Measurements from ENCODE around the gene WRAP53. TPM values are rescaled to one million over a fixed set of nuclear protein-coding genes. Genes with fewer than 3 reads are reported as not detected.

The WRAP53 gene
- total and polyA plus RNA-seq, 10 of the 15 experiments (the other 5 are each of a cell fraction or from before 2014, with no cell fraction given), result 1.9 to 42.0 (median 21.9) TPM

- RAD21 ChIA-PET (ENCODE audit: unreplicated experiment), result interaction anchor here (0.6 to 1.2 kb wide), 2 partner anchors 37 to 256 kb away, joined by 3 read pairs; partner anchors contain the start of genes PLSCR3 and TP53
- WGBS (ENCODE audit: insufficient coverage, insufficient replicate concordance, low lambda C conversion rate, missing lambda C conversion rate), result 2% methylated on average over 27 of the region's 34 CpGs
- Histone ChIP-seq H2AFZ (ENCODE audit: control insufficient read depth, low read depth, low read length) (peak within 1 kb of the TSS; percentile 25), H4K20me1 (ENCODE audit: control insufficient read depth, insufficient read depth) (no peaks in the 10 kb centered on the region), H3K27me3 (replicated peaks in 1 of 2; ENCODE audit: control insufficient read depth in 2 of 2, insufficient read depth in 2 of 2, low read length in 1 of 2) (peaks cover 5 to 11% of the 10 kb centered on the region in 2 experiments), H3K36me3 (ENCODE audit: control insufficient read depth in 2 of 2, insufficient read depth in 2 of 2, low read length in 1 of 2) (no peaks in the 10 kb centered on the region), H3K79me2 (ENCODE audit: control insufficient read depth, insufficient read depth, low read length) (no peaks in the 10 kb centered on the region), H3K4me3 (peak within 1 kb of the TSS; percentile 54; the same call in 1 of the 2 replicates), H3K9ac (ENCODE audit: control insufficient read depth, insufficient read depth, low read length) (no peak within 1 kb of the TSS), H3K27ac (ENCODE audit: control insufficient read depth, insufficient read depth) (no peak within 1 kb of the TSS), H3K9me3 (replicated peaks; ENCODE audit: control insufficient read depth, insufficient read depth, low read length) (no peaks in the 10 kb centered on the region), H3K4me2 (ENCODE audit: control insufficient read depth, insufficient read depth) (peak within 1 kb of the TSS; percentile 59), H3K4me1 (ENCODE audit: control insufficient read depth, insufficient read depth, low read length) (peaks cover 3% of the 10 kb centered on the region; the same call in 1 of the 2 replicates)
- ATAC-seq, result peak; percentile 86
- SMC1A ChIA-PET (ENCODE audit: uncharacterized antibody, unreplicated experiment), result interaction anchor here (0.8 to 1.2 kb wide), 2 partner anchors 37 to 247 kb away, joined by 3 to 5 read pairs; partner anchors contain the start of gene TP53
- no peak for FAIRE-seq
- POLR2A ChIA-PET, result interaction anchor here (0.8 to 1.8 kb wide), 3 partner anchors 36 to 39 kb away, joined by 3 to 8 read pairs (median 3); partner anchors contain the start of genes FXR2 and TP53
- intact Hi-C loops (cut with micrococcal nuclease; ENCODE audit: unreplicated experiment), result no loop called here
- no TSS peak for BruUV-seq (replicated peaks)
- CTCF ChIA-PET, result interaction anchor here (0.8 to 1.2 kb wide), 3 partner anchors 8 to 215 kb away, joined by 3 read pairs; partner anchors contain the start of gene TMEM102
- in situ Hi-C loops (cut with MboI), result no loop called here
- no peak for DNase-seq (ENCODE audit: low read depth, low spot score)
- peak; percentile 97 for TF ChIP-seq POU2F2 (IDR thresholded peaks at IDR 0.05; ENCODE audit: borderline replicate concordance, low read depth, low read length)
- peak; percentile 53; the same call in 1 of the 2 replicates for TF ChIP-seq POLR2A (IDR thresholded peaks at IDR 0.05; ENCODE audit: low read depth, low read length)
- TF ChIP-seq CHD2 (IDR thresholded peaks at IDR 0.05; ENCODE audit: borderline replicate concordance, low read depth, low read length), result no peak
These were observed 37.7 kb upstream of the WRAP53 start, which contains the start of gene ATP1B2 for GRCh38 chr17:7650509-7651096. Gene ATP1B2, plus strand, starts transcription at chr17:7650926. Its CDS starts 593 bp downstream, at chr17:7651519.

- TF ChIP-seq MEF2B (IDR thresholded peaks at IDR 0.05; ENCODE audit: partially characterized antibody, poor library complexity, severe bottlenecking), result no peak
- 0 out of 2 replicates have a peak, but pooled peaks have one; percentile 17 for TF ChIP-seq EZH2 (IDR thresholded peaks at IDR 0.05; ENCODE audit: borderline replicate concordance, control insufficient read depth, low read depth, low read length)
- peak; percentile 77 for TF ChIP-seq SUZ12 (IDR thresholded peaks at IDR 0.05; ENCODE audit: unreplicated experiment)
- in situ Hi-C loops (cut with MboI) (no loop called here), intact Hi-C loops (cut with micrococcal nuclease; ENCODE audit: unreplicated experiment) (no loop called here)
- H3K27me3 ChIP-seq (replicated peaks in 1 of 2; ENCODE audit: control insufficient read depth in 2 of 2, insufficient read depth in 2 of 2, low read length in 1 of 2), result peaks cover 5 to 11% of the 10 kb centered on the region in 2 experiments
- H3K9ac ChIP-seq (ENCODE audit: control insufficient read depth, insufficient read depth, low read length), result no peak overlapping the region
- no peaks in the 10 kb centered on the region for H3K79me2 ChIP-seq (ENCODE audit: control insufficient read depth, insufficient read depth, low read length)
- no peak overlapping the region for H2AFZ ChIP-seq (ENCODE audit: control insufficient read depth, low read depth, low read length)
- H3K4me1 ChIP-seq (ENCODE audit: control insufficient read depth, insufficient read depth, low read length), result peaks cover 3% of the 10 kb centered on the region; the same call in 1 of the 2 replicates
- no peak for DNase-seq (ENCODE audit: low read depth, low spot score)
- 6% methylated on average over 23 of the region's 45 CpGs for WGBS (ENCODE audit: insufficient coverage, insufficient replicate concordance, low lambda C conversion rate, missing lambda C conversion rate)
- H3K27ac ChIP-seq (ENCODE audit: control insufficient read depth, insufficient read depth), result no peak overlapping the region
- no peak for FAIRE-seq
- ChIA-PET CTCF (interaction anchor here (0.7 to 1.2 kb wide), 3 partner anchors 9 to 1117 kb away, joined by 3 to 4 read pairs (median 3); no protein-coding TSS in a partner anchor), POLR2A (interaction anchor here (0.6 to 1.8 kb wide), 5 partner anchors 36 to 248 kb away, joined by 3 to 8 read pairs (median 3); partner anchors contain the start of genes FXR2 and TP53), SMC1A (ENCODE audit: uncharacterized antibody, unreplicated experiment) (interaction anchor here (0.8 to 1.2 kb wide), 2 partner anchors 36 to 246 kb away, joined by 3 to 5 read pairs; partner anchors contain the start of gene TP53), RAD21 (ENCODE audit: unreplicated experiment) (interaction anchor here (0.9 to 1.2 kb wide), 2 partner anchors 36 kb away, joined by 3 read pairs; partner anchors contain the start of gene TP53)
- BruUV-seq (replicated peaks), result no TSS peak
- no peaks in the 10 kb centered on the region for H3K36me3 ChIP-seq (ENCODE audit: control insufficient read depth in 2 of 2, insufficient read depth in 2 of 2, low read length in 1 of 2)
- peak overlapping the region; percentile 54; the same call in 1 of the 2 replicates for H3K4me3 ChIP-seq
- no peaks in the 10 kb centered on the region for H3K9me3 ChIP-seq (replicated peaks; ENCODE audit: control insufficient read depth, insufficient read depth, low read length)
- no peaks in the 10 kb centered on the region for H4K20me1 ChIP-seq (ENCODE audit: control insufficient read depth, insufficient read depth)
- peak overlapping the region; percentile 59 for H3K4me2 ChIP-seq (ENCODE audit: control insufficient read depth, insufficient read depth)
- ATAC-seq, result no peak
These were observed 37.1 kb upstream of the WRAP53 start for GRCh38 chr17:7651097-7651664.
